Stimulated activated CD8-positive, alpha-beta memory T cell treated with anti-CD3 and anti-CD28 coated beads, Interleukin-7, amount 100 ng/mL, for 48 hours (primary cell): ENCODE results near the gene PCDHGB6.
A peak's percentile ranks its signal among the peaks of the same experiment; 100 is the strongest.
"Not testable (repeated sequence)": the region's sequence is repeated elsewhere in the genome, so short reads cannot be mapped to it uniquely, and the experiment has no call there.

Experiments used
- DNase-seq, 2 donors: peaks; one replicate each; pipeline ENCODE4 v3.0.0-alpha.2; 2020; ENCODE audit warnings: low read depth in 1 of 2; ENCODE audit errors: extremely low read depth in 1 of 2

The PCDHGB6 gene

GRCh38 chr5:141388661-141389060 lies 19.2 kb upstream of the PCDHGB6 start:
- DNase-seq, result no peak

- DNase-seq, result no peak
Measured at GRCh38 chr5:141389153-141390042, 18.4 kb upstream of the PCDHGB6 start.

- no peak for DNase-seq
Measured at GRCh38 chr5:141392429-141393198, 15.2 kb upstream of the PCDHGB6 start, which contains the start of gene PCDHGA8. TSS of gene PCDHGA8 (plus strand) at chr5:141392633. CDS start at chr5:141392814, 181 bp downstream.

- no peak for DNase-seq
Measured at GRCh38 chr5:141393267-141393666, 14.6 kb upstream of the PCDHGB6 start.

GRCh38 chr5:141394401-141395187 lies 13.2 kb upstream of the PCDHGB6 start:
- not testable (repeated sequence) for DNase-seq

- DNase-seq, result not testable (repeated sequence)
Measured at GRCh38 chr5:141397756-141398551, 9.9 kb upstream of the PCDHGB6 start, which contains the start of gene PCDHGB5. TSS of gene PCDHGB5 (plus strand) at chr5:141397947. CDS start at chr5:141398128, 181 bp downstream.

- no peak for DNase-seq
Measured at GRCh38 chr5:141398608-141399007, 9.2 kb upstream of the PCDHGB6 start.

- DNase-seq, result no peak
Measured at GRCh38 chr5:141399555-141400258, 8.1 kb upstream of the PCDHGB6 start.

- DNase-seq, result no peak
Measured at GRCh38 chr5:141402553-141403243, 5.1 kb upstream of the PCDHGB6 start, which contains the start of gene PCDHGA9. TSS of gene PCDHGA9 (plus strand) at chr5:141402778. CDS start at chr5:141402953, 175 bp downstream.

GRCh38 chr5:141403387-141403786 lies 4.4 kb upstream of the PCDHGB6 start:
- DNase-seq, result no peak

GRCh38 chr5:141409598-141410306 lies 1.9 kb downstream of the PCDHGB6 start:
- no peak for DNase-seq

- no peak for DNase-seq
Measured at GRCh38 chr5:141411575-141411974, 3.8 kb downstream of the PCDHGB6 start.

GRCh38 chr5:141412854-141413539 lies 5.2 kb downstream of the PCDHGB6 start, which contains the start of gene PCDHGA10:
TSS of gene PCDHGA10 (plus strand) at chr5:141412987. CDS start at chr5:141413176, 189 bp downstream.
- DNase-seq, result peak in 1 of 2 donors; percentile 25

- DNase-seq, result no peak
Measured at GRCh38 chr5:141413540-141414069, 5.8 kb downstream of the PCDHGB6 start.

- not testable (repeated sequence) for DNase-seq
Measured at GRCh38 chr5:141414548-141415274, 6.9 kb downstream of the PCDHGB6 start.

- not testable (repeated sequence) for DNase-seq
Measured at GRCh38 chr5:141415275-141415618, 7.4 kb downstream of the PCDHGB6 start.
